DND-41 (cell line): ENCODE measurements around the gene FAM180B.
"Not testable (repeated sequence)": the region's sequence is repeated elsewhere in the genome, so short reads cannot be mapped to it uniquely, and the experiment has no call there.

Experiments used
- ATAC-seq: fragments of 200-7000 bp; cut with Tn5 transposase; 3 replicates; pipeline ENCODE4 v1.9.1; 2021; ENCODE audit warnings: low read depth; ENCODE audit not compliant: insufficient read depth
- DNase-seq: peaks from one replicate; pipeline ENCODE4 v3.0.0-alpha.2; 2020
- H2AFZ ChIP-seq: 2 replicates; pipeline ENCODE4 v1.6.0; 2012; ENCODE audit warnings: low read depth, low read length
- H3K27ac ChIP-seq: 2 replicates; pipeline ENCODE4 v1.5.1; 2012; ENCODE audit warnings: low read length, inconsistent platforms
- H3K27me3 ChIP-seq: fragments of 200-600 bp; sonication (generic); 2 replicates; pipeline ENCODE4 v1.6.0; 2012; ENCODE audit warnings: low read length, mild to moderate bottlenecking, inconsistent platforms; ENCODE audit not compliant: insufficient read depth, poor library complexity
- H3K36me3 ChIP-seq: 2 replicates; pipeline ENCODE4 v1.5.1; 2012; ENCODE audit warnings: low read length, inconsistent platforms; ENCODE audit not compliant: insufficient read depth
- H3K4me1 ChIP-seq: 2 replicates; pipeline ENCODE4 v1.5.1; 2012; ENCODE audit warnings: mild to moderate bottlenecking, low read length; ENCODE audit not compliant: insufficient read depth
- H3K4me2 ChIP-seq: 2 replicates; pipeline ENCODE4 v1.6.0; 2012; ENCODE audit warnings: mild to moderate bottlenecking, moderate library complexity, low read length, inconsistent platforms; ENCODE audit not compliant: insufficient read depth
- H3K4me3 ChIP-seq, 2 experiments: fragments of 200-600 bp in 1 of 2; shearing (Covaris generic) in 1 of 2; 2 replicates each; pipeline ENCODE4 v1.5.1; 2012 to 2016; ENCODE audit warnings: inconsistent platforms in 2 of 2, low read length in 2 of 2, mild to moderate bottlenecking in 2 of 2, low read depth in 1 of 2, moderate library complexity in 1 of 2
- H3K79me2 ChIP-seq: 2 replicates; pipeline ENCODE4 v1.6.0; 2012; ENCODE audit warnings: low read length, inconsistent platforms; ENCODE audit not compliant: insufficient read depth
- H3K9ac ChIP-seq: 2 replicates; pipeline ENCODE4 v1.6.0; 2012; ENCODE audit warnings: low read depth, mild to moderate bottlenecking, inconsistent platforms, low read length, moderate library complexity
- H3K9me3 ChIP-seq: 2 replicates; pipeline ENCODE4 v1.5.1; 2012; ENCODE audit warnings: low read length, moderate library complexity, mild to moderate bottlenecking, inconsistent platforms; ENCODE audit not compliant: insufficient read depth, severe bottlenecking
- H4K20me1 ChIP-seq: 2 replicates; pipeline ENCODE4 v1.6.0; 2012; ENCODE audit warnings: low read length; ENCODE audit not compliant: insufficient read depth
- CTCF ChIP-seq: IDR thresholded peaks from 2 replicates; pipeline ENCODE4 v1.5.1; 2012; ENCODE audit warnings: borderline replicate concordance, low read length, moderate library complexity, mild to moderate bottlenecking; ENCODE audit not compliant: poor library complexity, severe bottlenecking; ENCODE audit errors: extremely low read depth
- EZH2 ChIP-seq: IDR thresholded peaks from 3 replicates; pipeline ENCODE4 v1.6.1; 2012; ENCODE audit warnings: borderline replicate concordance, low read depth, mild to moderate bottlenecking, moderate library complexity, low read length, inconsistent platforms; ENCODE audit not compliant: severe bottlenecking

Gene FAM180B

DNA sequence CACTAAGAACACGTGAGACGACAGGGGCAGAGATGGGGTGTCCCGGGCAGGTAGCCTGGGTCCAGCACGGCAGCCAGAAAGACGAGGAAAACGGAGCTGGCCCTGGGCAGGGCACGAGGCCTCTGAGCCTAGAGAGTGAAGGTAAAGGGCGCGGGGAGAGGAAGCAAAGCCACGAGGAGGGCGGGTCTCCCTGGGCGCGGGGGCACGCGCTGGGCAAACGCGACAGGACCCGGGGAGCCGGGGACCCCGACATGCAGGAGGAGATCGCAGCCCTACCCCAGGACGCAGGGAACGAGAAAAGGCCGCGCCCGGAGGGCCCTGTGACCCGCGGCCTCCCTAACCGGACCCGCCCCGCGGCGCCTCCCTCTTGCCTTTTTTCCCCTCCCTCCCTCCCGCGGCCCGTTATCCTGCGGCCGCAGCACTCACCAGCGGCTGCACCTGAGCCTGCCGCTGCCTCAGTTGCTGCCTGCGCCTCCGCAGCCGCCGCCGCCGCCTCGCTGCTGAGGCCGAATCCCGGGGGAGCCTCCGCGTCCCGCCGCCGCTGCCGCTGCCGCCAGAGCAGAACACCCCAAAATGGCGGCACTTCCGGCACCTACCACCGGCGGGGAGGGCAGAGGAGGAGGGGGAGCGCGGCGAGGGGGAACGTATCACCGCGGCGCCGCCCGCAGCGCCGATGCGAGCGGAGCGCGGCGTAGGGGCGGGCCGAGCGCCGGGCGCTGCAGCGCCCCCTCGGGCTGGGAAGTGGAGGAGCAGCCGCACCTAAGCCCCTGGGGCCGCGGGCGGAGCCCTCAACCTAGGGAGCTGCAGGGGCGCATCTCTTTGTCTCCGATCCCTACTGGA, 33.7 kb upstream of the FAM180B start, which contains the start of gene CELF1:
Gene CELF1, minus strand, starts transcription at position 567 of the 840 bp plus-strand sequence. CDS start 53,609 bp downstream, outside the sequence.
- peak; percentile 94 for DNase-seq
- peak; percentile 92 for ATAC-seq
- H3K27me3 ChIP-seq, result no peaks in the 10 kb centered on the region
- H3K4me1 ChIP-seq, result peaks cover 47% of the 10 kb centered on the region
- TF ChIP-seq EZH2, result no peak
- peak; percentile 95 for TF ChIP-seq CTCF
- H3K9ac ChIP-seq, result peak within 1 kb of the TSS; percentile 71
- H3K9me3 ChIP-seq, result no peaks in the 10 kb centered on the region
- H3K79me2 ChIP-seq, result peaks cover 60% of the 10 kb centered on the region
- peak within 1 kb of the TSS; percentile 78 to 79 for H3K4me3 ChIP-seq
- H3K4me2 ChIP-seq, result peak within 1 kb of the TSS; percentile 97
- H2AFZ ChIP-seq, result peak within 1 kb of the TSS; percentile 100
- peak within 1 kb of the TSS; percentile 89 for H3K27ac ChIP-seq
- H3K36me3 ChIP-seq, result peaks cover 20% of the 10 kb centered on the region
- H4K20me1 ChIP-seq, result peaks cover 38% of the 10 kb centered on the region

- TF ChIP-seq EZH2 (no peak), CTCF (no peak)
- Histone ChIP-seq H3K9me3 (no peaks in the 10 kb centered on the region), H2AFZ (peak overlapping the region; percentile 100), H4K20me1 (peaks cover 32% of the 10 kb centered on the region), H3K9ac (peak overlapping the region; percentile 71), H3K4me1 (peaks cover 47% of the 10 kb centered on the region), H3K27me3 (no peaks in the 10 kb centered on the region), H3K36me3 (peaks cover 17% of the 10 kb centered on the region; the same call in 1 of the 2 replicates), H3K79me2 (peaks cover 54% of the 10 kb centered on the region), H3K27ac (peak overlapping the region; percentile 89), H3K4me2 (peak overlapping the region; percentile 97), H3K4me3 (peak overlapping the region; percentile 69 to 78)
- ATAC-seq, result peak; percentile 39
- DNase-seq, result no peak
Observed at GRCh38 chr11:47553406-47553743, 33.1 kb upstream of the FAM180B start.

- not testable (repeated sequence) for DNase-seq, H3K4me2 ChIP-seq, H3K9me3 ChIP-seq, H4K20me1 ChIP-seq, H2AFZ ChIP-seq, H3K9ac ChIP-seq, H3K4me3 ChIP-seq, H3K27ac ChIP-seq, ATAC-seq, H3K36me3 ChIP-seq, H3K27me3 ChIP-seq
- Histone ChIP-seq H3K4me1 (peaks cover 17% of the 10 kb centered on the region), H3K79me2 (peaks cover 18% of the 10 kb centered on the region)
Observed at GRCh38 chr11:47557004-47557403, 29.5 kb upstream of the FAM180B start.

- Histone ChIP-seq H3K36me3 (no peaks in the 10 kb centered on the region), H4K20me1 (no peaks in the 10 kb centered on the region), H3K4me1 (peaks cover 10% of the 10 kb centered on the region), H3K27me3 (no peaks in the 10 kb centered on the region), H3K79me2 (peaks cover 3% of the 10 kb centered on the region), H2AFZ (no peak overlapping the region), H3K4me2 (no peak overlapping the region), H3K4me3 (no peak overlapping the region), H3K9me3 (no peaks in the 10 kb centered on the region), H3K27ac (no peak overlapping the region), H3K9ac (no peak overlapping the region)
- TF ChIP-seq CTCF (no peak), EZH2 (no peak)
- DNase-seq, result no peak
- ATAC-seq, result no peak
Observed at GRCh38 chr11:47558695-47559094, 27.8 kb upstream of the FAM180B start.
